ENCODE data around the gene C9orf78.
A peak's percentile ranks its signal among the peaks of the same experiment; 100 is the strongest.

C9orf78 gene

DNA sequence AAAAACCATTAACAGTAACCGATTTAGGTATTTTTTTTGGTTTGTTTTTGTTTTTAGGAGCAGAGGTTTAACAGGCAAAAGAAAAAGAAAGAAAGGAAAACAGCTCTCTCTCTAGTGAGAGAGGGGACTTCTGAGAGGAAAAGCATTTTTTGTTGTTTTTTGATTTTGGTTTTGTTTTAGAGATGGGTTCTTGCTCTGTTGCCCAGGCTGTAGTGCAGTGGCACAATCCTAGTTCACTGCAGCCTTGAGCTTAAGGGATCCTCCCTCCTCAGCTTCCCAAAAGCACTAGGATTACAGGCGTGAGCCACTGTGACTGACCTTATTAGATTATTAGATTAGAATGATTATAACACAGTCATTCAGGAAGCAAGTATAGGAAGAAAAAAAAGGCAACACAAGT lies 10.3 kb upstream of the C9orf78 start:
- no peak for DNase-seq (ENCODE audit: low read depth in 2 of 3, low spot score in 2 of 3)

DNA sequence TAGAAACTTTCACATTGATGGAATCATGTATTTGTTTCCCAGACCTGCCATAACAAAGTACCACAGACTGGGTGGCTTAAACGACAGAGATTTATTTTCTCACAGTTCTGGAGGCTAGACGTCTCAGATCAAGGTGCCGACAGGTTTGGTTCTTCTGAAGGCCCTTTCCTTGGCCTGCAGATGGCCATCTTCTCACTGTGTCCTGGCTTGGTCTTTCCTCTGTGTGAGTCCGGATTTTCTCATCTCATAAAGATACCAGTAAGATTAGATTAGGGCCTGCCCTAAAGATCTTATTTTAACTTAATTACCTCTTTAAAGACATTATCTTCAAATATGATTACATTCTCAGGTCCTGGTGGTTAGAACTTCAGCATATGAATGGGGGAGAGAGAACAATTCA lies 6.0 kb upstream of the C9orf78 start:
- no peak for DNase-seq (ENCODE audit: low read depth in 2 of 3, low spot score in 2 of 3)

DNA sequence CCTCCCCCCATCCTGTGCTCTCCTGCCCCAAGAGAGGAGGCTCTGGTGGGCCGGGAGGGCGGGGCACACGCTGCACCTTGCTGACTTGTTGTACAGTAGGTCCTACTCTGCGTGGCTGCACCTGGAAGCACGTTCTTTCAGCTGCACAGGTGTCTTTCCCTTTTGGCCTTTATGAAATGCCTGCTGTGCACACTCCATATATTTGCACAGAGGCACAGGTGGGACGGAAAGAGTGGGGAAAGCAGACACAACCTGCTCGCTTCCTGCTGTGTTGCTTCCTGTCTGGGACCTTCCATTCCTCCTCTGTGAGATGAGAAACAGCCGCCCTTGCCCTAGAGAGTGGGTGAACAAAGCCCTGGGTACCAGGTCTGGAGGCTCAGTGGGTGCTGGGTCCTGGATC lies 5.0 kb upstream of the C9orf78 start:
- DNase-seq (ENCODE audit: low read depth in 2 of 3, low spot score in 2 of 3), result no peak

DNA sequence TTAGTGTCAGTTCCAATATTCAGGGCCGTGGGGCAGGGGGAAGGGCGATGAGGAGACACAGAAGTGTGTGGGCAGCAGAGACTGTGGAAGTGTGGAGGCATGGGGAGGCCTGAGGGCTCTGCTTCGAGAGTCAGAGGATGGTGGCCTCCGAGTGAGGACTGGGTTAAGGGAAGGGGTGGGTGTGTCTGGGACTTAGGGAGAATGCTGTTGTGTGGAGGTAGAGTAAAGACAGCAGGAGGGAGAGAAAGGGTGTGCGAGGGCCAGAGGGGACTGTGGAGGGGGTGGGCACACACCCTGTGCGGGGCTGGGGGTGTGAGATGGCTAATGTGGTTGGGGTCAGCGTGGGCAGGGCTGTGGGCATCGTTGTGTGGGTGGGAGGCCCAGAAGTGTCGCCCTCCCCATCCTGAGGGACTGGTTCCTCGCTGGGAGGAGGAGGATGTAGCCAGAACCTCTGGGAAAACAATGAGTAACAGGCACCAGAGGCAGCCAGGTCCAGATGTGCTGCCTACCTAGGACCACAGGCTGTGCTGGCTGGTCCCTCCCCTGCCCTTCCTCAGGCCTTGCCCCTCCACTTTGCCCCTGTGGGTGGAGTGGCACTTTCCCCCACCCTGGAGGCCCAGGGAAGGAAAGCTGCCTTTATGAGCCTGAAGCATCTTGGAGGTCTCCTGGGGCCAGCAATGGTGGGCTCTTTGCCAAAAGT lies 4.4 kb upstream of the C9orf78 start:
- DNase-seq (ENCODE audit: low read depth in 2 of 3, low spot score in 2 of 3), result no peak

DNA sequence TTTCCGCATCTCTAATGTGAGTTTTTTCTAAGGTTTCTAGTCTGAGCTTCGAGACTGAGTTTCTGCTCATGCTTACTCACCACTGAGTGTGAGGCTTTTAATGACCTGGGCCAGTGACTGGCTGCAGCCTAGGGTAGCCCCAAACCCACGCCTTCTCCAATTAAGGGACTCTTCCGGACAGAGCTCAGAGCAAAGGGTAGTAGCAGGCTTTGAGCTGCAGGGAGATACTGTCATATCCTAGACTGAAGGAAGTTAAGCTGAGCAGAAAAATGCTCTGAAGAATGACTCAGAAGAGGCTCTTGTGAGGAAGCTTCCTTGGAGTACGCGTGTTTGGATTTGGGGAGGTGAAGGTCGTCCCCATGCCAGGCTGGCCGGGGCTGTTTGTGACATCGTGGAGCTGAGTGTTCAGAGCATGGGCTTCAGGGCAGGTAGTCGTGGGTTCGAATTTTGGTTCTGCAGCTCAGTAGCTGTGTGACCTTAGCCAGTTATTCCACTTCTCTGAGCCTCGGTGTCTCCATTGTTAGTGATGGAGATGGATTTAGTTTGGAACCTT lies 3.7 kb upstream of the C9orf78 start:
- no peak for DNase-seq (ENCODE audit: low read depth in 2 of 3, low spot score in 2 of 3)

DNA sequence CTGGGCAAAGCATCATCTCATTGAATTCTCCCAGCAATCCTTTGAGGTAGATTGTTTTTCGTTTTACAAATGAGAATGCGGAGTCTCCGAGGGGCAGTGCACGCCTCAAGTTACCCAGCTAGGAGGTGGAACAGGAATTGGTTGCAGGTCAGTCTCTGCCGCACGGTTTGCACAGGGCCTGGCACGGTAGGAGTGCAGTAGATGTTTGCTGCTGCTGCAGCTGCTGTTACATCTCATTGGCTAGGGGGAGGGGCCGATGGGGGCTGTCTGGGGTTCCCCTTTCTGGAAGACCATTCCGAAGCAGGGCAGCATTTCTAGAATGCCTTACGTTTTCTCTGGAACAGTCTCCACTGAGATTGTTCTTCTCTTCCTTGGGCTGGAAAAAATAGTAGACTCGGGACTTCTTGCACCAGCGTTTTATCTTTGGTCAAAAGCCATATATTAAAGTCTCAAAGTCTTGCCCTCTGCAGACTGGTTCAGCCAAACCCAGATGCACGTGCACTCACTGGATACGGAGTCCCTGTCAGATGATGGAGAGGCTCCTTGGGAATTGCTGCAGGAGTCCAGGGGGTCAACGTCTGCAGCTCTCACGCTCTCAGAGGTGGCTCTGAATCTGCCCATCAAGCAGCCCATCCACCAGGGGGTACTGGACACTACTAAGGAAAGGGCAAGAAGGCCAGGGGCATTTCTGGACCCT lies 1.4 kb upstream of the C9orf78 start:
- no peak for DNase-seq (ENCODE audit: low read depth in 2 of 3, low spot score in 2 of 3)

DNA sequence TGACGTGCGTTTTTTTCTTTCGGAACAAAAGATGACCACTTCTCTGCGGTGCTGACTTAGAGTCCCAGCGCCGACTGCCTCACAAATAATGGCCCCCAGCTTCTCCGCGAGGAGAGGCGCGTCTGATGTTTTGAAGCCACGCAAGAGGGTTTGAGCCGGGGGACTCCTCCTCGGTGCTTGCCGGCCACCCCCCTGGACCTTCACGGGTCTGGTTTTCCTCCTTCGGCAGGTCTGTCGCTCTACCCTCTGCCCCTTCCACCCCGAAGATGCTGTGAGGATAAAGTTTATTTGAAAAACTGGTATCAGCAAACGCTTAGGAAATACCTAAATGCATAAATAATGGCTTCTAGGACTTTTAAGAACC lies 767 bp upstream of the C9orf78 start:
- DNase-seq (ENCODE audit: low read depth in 2 of 3, low spot score in 2 of 3), result no peak

DNA sequence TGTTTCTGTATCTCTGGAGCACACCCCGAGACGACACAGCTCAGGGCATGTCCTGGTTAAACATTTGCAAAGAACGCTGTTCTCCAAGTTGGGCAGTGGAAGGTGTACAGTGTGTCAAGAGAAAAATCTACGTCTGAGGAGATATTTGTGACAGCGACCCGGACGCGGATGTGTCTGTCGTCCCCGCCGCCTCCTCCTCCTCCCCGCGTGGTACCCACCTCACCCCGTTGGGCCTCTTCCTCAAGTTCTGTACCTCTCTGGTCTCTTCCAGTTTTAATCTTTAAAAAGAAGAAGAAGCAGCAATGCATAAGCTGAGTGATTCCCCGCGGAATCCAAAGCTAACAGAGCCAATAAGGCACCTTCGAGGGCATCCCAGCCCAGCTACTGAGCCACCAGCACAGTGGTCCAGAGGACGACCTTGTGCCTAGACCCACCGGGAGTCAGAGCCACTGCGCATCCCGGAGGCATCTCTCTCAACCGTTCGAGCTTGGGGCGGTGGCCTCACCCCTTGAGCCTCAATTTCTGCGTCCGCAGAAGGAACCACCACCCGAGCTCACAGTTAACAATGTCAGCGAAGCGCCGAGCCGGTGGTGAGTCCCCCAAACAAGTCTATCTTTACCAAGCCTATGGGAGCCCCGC lies 467 bp downstream of the C9orf78 start:
- no peak for DNase-seq (ENCODE audit: low read depth in 2 of 3, low spot score in 2 of 3)

DNA sequence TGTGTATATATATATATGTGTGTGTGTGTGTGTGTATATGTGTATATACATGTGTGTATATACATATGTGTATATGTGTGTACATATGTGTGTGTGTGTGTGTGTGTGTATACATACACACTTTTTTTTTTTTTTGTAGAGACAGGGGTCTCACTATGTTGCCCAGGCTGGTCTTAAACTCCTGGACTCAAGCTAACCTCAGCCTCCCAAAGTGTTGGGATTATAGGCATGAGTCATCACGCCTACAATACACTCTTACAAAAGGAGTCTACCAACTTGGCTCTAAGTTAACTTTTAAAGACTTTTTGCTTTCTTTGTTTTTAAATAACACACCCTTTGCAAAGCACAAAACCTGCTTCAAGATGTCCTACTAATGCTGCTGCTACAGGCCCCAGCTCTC lies 2.1 kb downstream of the C9orf78 start:
- no peak for DNase-seq (ENCODE audit: low read depth in 2 of 3, low spot score in 2 of 3)

DNA sequence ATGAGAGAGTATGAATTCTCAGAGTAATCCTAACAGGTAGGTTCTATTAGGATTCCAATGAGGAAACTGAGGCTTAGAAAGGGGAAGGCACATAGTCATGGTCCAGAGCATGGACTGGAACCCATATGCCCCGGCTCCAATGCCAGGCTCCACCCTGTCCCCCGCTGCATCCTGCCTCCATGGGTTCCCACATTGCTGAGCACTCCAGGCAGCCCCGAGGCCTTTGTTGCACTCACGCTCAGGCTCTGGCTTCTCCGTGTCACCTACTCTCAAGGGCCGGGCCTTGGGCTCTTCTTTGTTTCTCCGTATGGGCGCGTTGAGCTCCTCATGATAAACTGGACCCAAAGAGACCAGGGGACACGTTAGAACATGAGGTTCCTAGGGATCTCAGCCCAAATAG lies 6.1 kb downstream of the C9orf78 start:
- no peak for DNase-seq (ENCODE audit: low read depth in 2 of 3, low spot score in 2 of 3)

DNA sequence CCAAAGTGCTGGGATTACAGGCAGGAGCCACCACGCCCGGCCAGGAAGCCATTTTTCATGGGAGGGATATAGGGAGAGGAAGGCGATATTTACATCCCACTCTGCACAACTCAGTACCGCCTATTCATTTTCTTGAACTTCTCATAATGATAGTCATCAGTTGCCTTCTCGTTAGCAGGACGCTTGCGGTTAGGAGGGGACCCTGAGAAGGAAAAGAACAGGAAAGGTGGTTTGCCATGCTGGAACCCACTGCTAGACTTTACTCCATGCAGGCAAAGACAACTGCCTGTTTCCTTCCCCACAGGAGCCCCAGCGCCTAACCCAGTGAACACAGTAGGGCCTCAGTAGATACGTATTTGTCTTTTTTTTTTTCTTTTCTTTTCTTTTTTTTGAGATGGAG lies 7.0 kb downstream of the C9orf78 start:
- no peak for DNase-seq (ENCODE audit: low read depth in 2 of 3, low spot score in 2 of 3)

DNA sequence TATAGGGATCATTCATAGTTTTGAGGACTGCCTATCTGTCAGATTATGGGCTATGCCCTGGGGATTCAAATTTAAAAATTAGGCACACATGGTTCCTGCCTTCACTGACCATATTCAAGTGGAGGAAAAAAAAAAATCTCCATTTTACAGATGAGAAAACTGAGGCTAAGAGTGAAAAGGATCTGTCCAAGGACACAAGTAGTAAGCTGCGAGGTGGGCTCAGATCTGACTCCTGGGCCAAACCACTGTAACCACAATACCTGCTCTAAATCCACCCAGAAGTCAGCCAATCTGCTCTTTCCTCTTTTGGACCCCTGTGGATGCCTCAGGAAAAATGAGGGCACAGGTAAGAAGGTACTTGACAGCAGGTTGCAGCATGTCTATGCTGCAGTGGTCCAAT lies 8.3 kb downstream of the C9orf78 start:
- DNase-seq (ENCODE audit: low read depth in 2 of 3, low spot score in 2 of 3), result no peak

DNA sequence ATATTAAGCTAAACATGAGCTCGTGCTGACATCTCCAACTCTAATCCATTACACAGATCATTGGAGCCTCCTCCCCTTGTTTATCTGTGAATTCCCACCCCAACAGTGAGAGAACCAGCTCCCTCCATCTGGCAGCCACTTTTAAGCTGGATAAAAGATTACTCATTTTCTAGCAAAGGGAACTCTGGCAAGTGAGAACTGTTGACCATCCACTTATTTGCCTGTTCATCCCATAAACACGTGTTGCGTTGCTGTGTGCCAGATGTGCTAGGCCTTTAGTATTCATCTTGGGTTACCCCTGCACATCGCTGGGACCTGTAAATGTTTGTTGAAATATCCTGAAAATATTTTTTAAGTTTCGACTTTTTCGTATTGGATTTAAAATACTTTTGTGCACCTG lies 8.7 kb downstream of the C9orf78 start:
- DNase-seq (ENCODE audit: low read depth in 2 of 3, low spot score in 2 of 3), result no peak

DNA sequence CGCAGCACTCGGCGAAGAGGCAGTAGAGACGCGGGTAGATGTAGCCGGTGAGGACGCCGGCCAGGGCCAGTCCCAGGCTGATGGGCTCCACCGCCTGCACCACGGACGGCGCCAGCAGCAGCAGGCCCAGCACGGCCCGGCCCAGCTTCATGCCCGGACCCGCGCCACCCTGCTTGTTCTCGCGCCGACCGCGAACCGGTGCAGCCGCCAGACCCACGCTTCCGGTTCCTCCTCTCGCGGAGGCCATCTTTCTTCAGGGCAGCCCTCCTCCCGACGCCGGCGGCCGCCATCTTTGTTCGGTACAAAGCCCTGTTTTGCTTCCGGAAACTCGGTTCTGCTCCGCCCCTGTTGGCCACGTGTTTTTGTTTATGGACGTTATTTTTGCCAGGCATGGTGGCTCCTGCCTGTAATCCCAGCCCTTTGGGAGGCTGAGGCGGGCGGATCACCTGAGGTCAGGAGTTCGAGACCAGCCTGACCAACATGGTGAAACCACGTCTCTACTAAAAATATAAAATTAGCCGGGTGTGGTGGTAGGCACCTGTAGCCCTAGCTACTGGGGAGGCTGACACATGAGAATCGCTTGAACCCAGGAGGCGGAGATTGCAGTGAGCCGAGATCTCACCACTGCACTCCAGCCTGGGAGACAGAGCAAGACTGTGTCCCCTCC lies 11.0 kb downstream of the C9orf78 start, which contains the start of gene TOR1A:
Gene TOR1A (minus strand): TSS at position 202 of the 667 bp plus-strand sequence. CDS start 51 bp downstream, at position 151.
- peak; percentile 69 to 83 (median 81) for DNase-seq (ENCODE audit: low read depth in 2 of 3, low spot score in 2 of 3)

DNA sequence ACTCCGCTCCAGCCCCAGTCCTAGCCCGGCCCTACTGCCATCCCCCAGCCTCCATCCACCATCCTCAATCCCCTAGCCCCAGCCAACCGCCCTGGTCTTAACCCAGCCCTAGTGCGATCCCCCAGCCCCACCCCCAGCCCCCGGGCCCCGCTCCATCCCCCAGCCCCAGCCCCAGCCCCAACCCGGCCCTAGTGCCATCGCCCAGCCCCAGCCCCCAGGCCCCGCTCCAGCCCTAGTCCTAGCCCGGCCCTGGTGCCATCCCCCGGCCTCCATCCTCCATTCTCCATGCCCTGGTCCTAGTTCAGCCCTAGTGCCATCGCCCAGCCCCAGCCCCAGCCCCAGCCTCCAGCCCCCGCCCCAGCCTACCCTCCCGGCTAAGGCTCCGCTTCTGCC lies 11.5 kb downstream of the C9orf78 start:
- DNase-seq (ENCODE audit: low read depth in 2 of 3, low spot score in 2 of 3), result no peak

DNA sequence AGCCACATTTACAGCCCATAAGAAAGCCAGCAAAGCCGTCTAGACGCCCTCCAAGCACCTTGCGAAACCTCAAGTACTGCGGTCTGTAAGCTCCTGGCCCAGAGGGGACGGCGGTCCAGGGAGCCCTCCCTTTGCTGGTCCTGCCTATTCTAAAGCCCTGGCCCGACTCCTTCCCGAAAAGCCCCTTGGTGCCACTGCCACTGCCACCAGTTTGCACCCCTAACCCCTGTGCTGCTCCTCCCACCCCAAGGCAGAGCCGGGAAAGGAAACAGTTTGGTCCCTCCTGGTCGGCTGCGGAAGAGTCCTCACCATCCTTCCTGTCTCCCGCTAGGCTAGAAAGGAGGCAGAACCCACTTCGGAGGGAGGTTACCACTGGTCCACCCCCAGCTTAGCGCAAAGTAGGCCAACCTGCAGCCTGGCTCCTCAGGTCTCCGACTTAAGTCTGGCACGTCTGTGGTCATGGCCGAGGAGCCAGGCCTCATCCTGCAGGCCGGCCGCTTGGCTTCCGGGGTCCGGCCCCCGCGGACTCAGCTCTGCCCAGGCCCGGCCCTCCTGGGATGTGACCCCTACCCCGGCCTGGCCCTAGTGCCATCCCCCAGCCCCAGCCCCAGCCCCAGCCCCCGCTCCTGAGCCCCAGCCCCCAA lies 12.1 kb downstream of the C9orf78 start:
- DNase-seq (ENCODE audit: low read depth in 2 of 3, low spot score in 2 of 3), result no peak

DNA sequence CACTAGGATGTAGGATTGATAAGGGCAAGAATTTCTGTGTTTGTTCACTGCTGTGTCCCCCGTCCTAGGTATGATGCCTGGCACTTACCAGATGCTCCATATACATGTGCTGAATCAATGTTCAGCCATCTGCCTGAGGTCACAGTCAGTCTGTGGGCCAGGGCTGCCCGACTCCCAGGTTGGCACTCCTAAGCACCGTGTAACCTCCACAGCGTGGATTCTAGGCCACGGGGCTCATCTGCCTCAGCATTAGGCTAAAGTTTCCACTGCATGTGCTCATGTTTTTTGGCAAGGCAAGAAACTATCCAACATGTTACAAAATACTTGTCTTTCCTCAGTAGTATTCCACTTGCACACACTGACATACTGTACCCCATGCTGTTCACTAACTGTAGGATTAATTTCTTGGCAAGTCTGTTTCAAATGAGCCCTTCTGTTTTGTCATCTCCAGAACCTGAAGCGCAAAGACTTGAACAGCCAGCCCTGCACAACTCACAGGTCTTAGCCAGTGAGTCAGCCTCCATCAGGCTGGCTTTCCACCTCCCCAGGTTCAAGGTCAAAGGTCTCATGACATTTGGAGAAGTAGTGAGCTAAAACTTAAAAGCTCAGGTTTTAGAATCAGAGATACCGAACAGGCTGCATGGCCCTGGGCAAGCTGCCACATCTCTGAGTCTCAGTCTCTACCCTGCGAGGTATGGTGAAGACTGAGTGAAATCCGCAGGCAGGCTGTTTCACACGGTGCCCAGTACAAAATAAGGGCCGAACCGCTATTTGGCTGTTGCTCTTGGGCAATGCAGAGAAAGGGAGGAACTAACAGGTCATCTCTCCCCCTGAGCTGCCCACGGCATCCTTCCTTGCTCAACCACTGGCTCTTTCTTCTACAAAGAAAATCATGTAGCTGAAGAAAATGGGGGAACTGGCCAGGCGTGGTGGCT lies 18.3 kb downstream of the C9orf78 start:
- no peak for DNase-seq (ENCODE audit: low read depth in 2 of 3, low spot score in 2 of 3)

DNA sequence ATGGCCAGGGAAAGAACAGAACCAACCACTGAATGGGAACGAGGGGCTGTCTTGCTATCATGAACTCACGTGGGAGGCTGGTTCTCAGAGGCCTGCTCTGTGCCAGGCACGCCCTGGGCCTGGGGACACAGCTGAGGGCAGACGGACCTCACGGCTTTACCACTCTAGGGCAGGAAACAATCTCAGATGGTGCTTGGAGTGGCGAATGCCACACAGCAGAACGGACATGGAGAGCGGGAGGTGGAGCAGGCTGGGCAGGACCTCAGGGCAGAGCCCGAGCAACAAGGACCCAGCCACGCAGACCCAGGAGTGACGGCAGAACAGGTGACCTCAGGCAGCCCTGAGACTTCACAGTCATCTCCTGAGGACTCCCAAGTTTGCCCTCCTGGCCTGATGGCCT lies 19.8 kb downstream of the C9orf78 start:
- no peak for DNase-seq (ENCODE audit: low read depth in 2 of 3, low spot score in 2 of 3)

DNA sequence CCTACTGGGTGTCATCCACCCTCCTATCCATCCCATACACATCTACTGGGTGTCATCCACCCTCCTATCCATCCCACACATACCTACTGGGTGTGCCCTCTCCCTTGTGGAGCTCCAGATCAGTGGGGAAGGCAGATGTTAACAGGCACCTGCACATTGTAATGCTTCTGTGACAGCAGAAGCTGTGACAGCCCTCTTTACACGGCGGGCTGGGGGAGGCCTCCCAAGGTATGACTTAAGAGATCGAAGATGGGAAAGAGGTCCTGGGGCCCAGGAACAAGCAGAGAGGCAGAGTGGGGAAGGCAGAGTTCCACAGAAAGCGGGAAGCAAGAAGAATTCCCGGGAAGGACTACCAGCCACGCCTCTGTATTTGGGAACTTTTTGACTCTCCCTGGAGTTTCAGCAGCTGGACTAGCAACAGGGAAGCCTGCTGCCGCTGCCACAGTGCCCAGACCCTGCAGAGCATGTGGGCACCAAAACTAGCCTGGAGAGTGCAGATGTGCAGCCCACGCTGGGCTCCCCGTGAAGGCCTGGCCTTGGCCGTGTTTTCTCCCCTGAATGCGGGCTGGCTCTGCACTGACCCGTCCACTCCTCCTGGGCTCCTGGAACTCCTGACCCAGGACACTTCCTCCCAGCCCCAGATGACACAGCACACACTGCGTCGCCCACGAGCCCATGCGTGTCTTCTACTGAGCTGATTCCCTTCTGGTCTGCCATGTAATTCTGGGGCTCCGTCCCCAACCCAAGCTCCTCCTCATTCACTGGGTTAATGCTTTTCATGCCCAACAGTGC lies 20.4 kb downstream of the C9orf78 start:
- no peak for DNase-seq (ENCODE audit: low read depth in 2 of 3, low spot score in 2 of 3)
